Activated CD4-positive, alpha-beta T cell treated with anti-CD3 and anti-CD28 coated beads, Interleukin-2, amount 50 U/mL, for 16 hours (primary cell): ENCODE results near the gene CATSPERZ.
"Not testable (repeated sequence)": the region's sequence is repeated elsewhere in the genome, so short reads cannot be mapped to it uniquely, and the experiment has no call there.

Source experiments
- DNase-seq: peaks from one replicate; pipeline ENCODE4 v3.0.0-alpha.2; 2020

Gene CATSPERZ

DNA sequence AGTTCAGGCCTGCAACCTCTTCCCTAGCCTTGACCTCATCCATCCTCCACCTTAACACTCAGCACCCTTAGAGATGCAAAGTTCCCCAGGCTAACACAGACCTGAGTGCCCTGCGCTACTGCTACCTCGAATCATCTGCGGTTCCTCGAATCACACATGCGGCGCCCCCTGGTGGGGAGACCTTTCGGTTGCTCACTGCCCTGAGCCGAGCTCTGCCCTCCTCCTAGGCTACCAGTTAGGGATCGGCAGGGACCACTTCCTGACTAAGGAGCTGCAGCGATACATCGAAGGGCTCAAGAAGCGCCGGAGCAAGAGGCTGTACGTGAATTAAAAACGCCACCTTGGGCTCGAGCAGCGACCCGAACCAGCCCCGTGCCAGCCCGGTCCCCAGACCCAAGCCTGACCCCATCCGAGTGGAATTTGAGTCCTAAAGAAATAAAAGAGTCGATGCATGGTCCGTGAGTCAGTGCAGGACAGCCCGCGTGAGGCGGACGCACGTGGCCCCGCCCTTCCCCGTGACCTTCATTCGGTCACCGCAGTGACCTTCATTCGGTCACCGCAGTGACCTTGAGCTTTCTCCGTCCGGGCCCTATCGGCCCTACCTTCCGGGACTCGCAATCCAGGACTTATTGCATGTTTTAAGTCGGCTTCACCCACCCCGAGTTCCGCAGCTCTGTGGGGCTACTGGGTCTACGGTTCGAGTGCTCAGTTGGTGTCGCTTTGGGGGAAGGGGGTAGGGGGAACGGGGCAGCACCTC is 4.3 kb downstream of the CATSPERZ start:
- peak; percentile 96 for DNase-seq

DNA sequence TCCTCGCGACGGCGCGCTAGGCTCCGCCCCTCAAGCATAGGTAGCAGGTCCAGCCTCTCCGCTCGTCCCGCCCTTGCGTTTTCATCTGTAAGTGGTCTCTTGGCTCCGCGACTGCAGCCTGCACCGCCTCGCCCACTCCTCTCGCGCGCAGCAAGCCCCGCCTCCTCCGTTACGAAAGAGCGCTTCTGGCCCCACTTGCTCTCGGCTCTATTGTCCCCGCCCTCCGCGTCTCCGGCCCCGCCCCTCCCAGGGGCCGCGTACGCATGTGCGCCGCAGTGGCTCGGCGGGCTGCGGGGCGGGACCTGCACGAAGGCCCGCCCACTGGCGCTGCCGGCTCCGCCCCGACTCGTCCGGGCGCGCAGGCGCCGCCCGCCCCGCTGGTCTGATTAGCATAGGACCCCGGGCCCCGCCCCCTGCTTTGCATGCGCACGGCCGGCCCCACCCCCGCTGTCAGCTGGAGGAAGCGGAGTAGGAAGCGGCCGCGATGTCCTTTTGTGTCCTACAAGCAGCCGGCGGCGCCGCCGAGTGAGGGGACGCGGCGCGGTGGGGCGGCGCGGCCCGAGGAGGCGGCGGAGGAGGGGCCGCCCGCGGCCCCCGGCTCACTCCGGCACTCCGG is 5.0 kb downstream of the CATSPERZ start, which contains the start of gene ESRRA:
ESRRA (plus strand) TSS at position 450 of the 616 bp plus-strand sequence. CDS start 1,656 bp downstream, outside the sequence.
- DNase-seq = peak; percentile 100

DNA sequence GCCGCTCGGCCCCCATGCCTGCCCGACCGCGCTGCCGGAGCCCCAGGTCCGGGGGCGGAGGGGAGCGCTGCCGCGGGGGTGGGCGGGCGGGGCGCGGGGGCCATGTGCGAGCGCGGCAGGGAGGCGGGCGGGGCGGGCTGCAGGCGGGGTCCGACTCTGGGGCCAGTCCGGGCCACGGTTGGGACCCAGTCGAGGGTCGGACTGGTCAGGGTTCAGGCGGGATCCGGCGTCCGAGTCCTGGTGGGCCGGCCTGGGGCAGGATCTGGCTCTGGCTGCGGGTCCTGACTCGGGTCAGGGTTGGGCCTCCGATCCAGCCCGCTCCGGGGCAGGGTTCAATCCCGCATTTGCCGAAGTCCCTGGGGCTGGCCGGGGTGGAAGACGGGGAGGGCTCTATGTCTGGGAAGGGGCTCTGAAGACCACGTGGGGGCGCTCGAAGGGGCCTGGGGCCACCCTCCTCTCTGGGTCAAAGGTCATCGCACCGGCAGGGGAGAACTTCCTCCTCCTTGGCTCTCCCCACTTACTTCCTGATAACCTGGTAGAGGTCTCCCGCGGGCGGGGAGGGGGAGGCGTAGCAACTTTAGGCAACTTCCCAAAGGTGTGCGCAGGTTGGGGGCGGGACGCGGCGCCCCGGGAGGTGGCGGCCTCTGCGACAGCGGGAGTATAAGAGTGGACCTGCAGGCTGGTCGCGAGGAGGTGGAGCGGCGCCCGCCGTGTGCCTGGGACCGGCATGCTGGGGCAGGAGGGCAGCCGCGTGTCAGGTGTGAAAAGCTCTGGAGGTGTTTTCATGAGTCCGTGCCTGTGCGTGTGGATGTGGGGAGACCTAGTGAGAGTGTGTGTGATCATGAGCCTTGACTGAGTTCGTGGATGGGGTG is 5.8 kb downstream of the CATSPERZ start:
- DNase-seq = peak; percentile 87

DNA sequence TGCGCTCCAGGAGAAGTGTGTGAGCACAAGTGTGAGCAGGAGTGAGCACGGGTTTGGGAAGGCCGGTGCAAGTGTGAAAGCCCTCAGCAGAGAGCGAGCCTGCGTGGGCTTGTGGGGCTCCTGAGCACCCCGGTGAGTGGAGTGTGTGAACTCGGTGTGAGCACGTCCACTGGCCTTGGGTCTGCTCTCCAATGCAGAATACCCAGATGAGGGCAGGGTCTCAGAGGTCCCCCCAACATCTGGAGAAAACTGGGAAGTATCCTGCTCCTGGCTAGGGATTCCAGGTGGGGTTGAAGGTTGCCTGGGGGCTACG is 6.4 kb downstream of the CATSPERZ start:
- DNase-seq = no peak

DNA sequence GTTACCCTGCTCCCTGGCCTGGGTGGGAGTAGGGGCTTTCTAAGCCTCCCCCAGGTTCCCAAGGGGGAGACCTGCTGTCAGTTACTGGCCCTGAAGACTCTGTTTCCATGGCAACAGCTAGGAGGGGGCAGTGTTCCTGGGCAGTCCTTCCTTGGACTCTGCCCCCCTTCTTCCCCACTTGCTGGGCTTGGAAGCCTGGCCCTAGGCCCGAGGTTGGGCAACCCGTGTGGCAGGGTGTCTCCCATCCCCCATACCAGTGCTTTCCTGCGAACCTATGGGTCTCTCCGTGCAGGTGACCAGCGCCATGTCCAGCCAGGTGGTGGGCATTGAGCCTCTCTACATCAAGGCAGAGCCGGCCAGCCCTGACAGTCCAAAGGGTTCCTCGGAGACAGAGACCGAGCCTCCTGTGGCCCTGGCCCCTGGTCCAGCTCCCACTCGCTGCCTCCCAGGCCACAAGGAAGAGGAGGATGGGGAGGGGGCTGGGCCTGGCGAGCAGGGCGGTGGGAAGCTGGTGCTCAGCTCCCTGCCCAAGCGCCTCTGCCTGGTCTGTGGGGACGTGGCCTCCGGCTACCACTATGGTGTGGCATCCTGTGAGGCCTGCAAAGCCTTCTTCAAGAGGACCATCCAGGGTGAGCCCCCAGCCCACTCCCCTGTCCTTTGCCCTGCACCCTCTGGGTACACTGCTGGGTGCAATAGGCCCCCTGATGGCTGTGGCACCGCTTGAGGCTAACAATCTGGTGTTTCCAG is 6.9 kb downstream of the CATSPERZ start:
- DNase-seq = no peak

DNA sequence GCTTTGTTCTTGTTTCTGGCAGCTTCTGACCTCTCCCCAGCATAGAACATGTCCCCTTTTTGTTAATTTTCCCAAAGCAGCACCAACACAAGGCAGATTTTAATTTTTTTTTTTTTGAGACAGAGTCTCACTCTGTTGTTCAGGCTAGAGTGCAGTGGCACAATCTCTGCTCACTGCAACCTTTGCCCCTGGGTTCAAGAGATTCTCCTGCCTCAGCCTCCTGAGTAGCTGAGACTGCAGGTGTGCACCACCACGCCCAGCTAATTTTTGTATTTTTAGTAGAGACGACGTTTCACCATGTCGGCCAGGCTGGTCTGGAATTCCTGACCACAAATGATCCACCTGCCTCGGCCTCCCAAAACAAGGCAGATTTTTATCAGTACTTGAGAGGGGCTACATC is 7.6 kb downstream of the CATSPERZ start:
- DNase-seq = not testable (repeated sequence)

DNA sequence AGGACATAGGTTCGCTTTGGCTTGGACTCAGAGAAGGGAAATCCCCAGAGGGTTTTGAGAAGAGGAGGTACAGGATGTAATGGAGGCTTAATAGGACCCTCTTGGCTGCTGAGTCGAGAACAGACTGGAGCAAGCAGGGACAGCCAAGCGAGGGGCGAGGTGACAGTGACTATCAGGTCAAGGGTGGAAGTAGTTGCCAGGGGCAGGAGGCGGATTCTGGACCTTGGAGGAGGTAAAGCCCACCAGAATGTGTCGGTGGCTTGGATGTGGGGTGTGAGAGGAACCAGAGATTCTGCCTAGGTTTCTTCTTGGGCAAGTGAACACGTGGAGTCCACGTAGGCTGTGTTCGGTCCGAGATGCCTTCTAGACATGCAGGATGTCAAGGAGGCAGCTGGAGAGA is 12.8 kb downstream of the CATSPERZ start:
- no peak for DNase-seq

DNA sequence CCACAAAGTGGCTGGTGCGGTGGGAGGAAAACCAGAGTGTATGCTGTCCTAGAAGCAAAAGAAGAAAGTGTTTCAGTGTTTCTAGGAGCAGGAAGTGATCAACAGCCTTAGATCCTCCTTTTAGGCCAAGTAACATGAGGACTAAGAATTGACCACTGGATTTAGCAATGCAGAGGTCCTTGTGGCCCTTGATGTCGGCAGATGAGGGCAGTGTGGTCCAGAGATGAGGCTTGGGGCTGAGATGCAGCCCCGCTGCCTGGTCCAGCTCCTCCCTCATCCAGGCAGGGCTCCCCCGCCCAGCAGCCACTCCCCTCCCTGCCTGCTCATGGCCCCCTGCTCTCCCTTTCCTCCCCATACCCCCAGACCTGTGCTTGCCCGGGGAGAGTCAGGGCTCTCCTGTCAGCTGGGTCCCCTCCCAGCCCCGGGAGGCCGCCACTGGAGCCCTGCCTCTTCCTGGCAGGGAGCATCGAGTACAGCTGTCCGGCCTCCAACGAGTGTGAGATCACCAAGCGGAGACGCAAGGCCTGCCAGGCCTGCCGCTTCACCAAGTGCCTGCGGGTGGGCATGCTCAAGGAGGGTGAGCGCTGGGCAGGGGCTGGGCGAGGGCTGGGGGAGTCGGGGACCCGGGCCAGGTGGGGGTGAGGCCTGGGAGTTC is 13.5 kb downstream of the CATSPERZ start:
- DNase-seq = no peak

DNA sequence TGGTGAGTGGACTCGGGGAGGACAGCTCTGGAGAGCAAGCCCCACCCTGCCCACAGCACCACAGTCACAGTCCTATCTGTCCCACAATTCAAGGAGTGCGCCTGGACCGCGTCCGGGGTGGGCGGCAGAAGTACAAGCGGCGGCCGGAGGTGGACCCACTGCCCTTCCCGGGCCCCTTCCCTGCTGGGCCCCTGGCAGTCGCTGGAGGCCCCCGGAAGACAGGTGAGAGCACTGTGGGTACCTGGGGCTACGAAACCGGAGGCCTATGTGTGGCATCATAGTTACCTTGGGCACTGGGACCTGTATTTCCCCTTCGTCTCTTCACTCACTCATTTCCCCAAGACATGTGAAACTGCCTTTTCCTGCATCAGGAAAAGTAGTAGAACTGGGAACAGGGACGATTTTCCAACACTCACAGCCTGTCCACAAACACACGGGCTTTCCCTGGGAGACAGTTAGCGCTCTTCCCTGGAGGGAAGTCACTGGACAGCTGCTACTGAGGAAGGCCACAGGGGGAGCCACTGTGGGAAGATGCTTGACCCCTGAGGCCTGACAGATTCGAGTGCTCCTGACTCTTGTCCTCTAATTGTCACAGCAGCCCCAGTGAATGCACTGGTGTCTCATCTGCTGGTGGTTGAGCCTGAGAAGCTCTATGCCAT is 14.1 kb downstream of the CATSPERZ start:
- no peak for DNase-seq

DNA sequence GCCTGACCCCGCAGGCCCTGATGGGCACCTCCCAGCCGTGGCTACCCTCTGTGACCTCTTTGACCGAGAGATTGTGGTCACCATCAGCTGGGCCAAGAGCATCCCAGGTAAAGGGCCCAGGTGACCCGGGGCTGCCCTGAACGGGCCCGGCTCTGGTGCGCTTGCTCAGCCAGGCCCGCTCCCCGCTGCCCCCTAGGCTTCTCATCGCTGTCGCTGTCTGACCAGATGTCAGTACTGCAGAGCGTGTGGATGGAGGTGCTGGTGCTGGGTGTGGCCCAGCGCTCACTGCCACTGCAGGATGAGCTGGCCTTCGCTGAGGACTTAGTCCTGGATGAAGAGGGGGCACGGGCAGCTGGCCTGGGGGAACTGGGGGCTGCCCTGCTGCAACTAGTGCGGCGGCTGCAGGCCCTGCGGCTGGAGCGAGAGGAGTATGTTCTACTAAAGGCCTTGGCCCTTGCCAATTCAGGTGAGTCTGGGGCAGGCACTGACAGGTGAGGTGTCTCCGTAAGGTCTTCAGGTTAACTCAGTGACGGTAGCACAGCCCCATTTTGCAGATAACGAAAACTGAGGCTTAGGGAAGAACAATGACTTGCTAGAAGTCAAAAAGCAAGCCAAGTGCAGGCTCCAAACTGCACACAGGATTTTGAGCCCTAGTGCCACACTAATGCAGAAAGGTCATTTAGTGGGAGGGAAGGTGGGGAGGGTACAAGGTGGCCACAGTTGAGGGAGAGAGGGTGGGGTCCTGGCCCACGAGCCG is 14.8 kb downstream of the CATSPERZ start:
- no peak for DNase-seq

DNA sequence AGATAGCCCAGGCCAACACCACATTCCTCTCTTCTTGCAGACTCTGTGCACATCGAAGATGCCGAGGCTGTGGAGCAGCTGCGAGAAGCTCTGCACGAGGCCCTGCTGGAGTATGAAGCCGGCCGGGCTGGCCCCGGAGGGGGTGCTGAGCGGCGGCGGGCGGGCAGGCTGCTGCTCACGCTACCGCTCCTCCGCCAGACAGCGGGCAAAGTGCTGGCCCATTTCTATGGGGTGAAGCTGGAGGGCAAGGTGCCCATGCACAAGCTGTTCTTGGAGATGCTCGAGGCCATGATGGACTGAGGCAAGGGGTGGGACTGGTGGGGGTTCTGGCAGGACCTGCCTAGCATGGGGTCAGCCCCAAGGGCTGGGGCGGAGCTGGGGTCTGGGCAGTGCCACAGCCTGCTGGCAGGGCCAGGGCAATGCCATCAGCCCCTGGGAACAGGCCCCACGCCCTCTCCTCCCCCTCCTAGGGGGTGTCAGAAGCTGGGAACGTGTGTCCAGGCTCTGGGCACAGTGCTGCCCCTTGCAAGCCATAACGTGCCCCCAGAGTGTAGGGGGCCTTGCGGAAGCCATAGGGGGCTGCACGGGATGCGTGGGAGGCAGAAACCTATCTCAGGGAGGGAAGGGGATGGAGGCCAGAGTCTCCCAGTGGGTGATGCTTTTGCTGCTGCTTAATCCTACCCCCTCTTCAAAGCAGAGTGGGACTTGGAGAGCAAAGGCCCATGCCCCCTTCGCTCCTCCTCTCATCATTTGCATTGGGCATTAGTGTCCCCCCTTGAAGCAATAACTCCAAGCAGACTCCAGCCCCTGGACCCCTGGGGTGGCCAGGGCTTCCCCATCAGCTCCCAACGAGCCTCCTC is 15.7 kb downstream of the CATSPERZ start:
- not testable (repeated sequence) for DNase-seq

DNA sequence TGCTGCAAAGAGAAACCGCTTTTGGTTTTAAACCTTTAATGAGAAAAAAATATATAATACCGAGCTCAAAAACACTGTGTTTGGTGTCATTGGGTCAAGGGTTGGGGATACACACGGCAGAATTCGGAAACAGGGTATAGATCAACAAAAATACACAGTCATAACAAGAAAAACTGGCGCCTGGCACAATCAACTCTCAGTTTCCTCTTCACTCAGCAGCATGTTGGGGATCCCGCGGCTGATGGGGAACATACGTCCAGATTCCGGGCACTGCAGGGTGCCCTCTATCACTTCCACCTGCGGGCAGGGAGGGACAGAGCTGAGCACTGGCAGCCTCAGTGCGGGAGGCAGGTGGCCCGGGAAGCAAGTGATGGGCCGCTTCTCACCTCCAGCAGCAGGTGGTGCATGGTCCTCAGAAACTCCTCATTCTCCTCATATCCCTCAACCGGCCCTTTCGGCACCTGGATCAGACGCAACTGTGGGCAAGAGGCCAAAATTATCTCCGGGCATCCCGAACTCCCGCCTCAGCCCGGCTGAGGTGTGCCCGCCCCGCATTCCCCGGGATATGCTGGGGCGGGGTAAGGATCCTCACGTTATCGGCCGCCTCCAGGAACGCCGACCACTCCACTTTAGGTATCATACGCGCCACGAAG is 16.6 kb downstream of the CATSPERZ start:
- peak; percentile 74 for DNase-seq

DNA sequence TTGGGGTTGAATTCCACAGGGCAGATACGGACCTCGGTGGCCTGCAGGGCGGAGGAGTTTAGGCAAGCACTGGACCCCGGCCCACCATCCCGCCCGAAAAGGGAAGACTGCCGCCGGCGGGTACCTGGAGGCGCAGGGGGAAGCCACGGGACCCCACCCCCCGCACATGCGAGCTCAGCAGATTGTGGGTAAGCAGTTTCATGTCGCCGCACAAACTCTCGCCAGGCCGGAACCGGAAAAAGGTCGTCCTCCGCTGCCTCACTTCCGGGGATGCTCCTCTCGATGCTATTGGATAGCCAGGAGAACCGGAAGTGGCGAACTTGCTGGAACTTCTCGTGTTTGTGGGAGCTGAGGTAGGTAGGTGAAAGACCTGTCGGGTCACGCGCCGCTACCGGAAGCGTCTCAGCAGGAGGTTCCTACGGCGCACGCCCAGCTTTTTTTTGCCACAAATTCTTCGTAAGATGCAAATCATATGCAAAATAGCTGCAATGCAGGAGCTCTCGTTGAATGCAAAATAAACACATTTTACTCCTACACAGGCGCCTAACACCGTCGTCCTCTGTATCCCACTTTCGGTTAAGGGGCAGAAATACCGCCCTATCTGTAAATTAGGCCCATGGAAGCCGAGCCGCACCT is 17.3 kb downstream of the CATSPERZ start, which contains the start of gene TRMT112:
TRMT112 (minus strand) TSS at position 235 of the 636 bp plus-strand sequence; CDS start at position 202, 33 bp downstream.
- DNase-seq = peak; percentile 99

DNA sequence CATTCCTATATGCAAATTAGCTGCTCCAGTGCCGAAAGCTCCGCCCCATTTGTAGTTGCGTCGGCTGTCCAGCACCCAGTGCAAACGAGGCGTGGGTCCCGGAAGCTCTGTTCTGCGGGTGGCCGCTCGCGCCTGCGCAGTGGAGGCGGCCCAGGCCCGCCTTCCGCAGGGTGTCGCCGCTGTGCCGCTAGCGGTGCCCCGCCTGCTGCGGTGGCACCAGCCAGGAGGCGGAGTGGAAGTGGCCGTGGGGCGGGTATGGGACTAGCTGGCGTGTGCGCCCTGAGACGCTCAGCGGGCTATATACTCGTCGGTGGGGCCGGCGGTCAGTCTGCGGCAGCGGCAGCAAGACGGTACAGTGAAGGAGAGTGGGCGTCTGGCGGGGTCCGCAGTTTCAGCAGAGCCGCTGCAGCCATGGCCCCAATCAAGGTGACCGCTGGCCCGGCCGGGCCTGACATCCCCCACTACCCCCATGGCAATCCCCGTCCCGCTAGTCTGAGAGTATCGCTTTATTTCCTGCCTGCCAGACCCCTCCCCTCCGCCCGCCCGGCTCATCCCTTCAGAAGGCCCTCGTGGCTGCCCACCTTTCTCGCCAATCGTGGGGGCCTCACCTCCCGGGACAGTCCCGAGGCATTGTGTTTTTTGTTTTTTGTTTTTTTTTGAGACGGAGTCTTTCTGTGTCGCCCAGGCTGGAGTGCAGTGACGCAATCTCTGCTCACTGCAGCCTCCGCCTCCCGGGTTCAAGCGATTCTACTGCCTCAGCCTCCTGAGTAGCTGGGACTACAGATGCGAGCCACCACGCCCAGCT is 18.0 kb downstream of the CATSPERZ start, which contains the start of gene PRDX5:
PRDX5 (plus strand) TSS at position 161 of the 805 bp plus-strand sequence; CDS start at position 256, 95 bp downstream.
- peak; percentile 98 for DNase-seq

DNA sequence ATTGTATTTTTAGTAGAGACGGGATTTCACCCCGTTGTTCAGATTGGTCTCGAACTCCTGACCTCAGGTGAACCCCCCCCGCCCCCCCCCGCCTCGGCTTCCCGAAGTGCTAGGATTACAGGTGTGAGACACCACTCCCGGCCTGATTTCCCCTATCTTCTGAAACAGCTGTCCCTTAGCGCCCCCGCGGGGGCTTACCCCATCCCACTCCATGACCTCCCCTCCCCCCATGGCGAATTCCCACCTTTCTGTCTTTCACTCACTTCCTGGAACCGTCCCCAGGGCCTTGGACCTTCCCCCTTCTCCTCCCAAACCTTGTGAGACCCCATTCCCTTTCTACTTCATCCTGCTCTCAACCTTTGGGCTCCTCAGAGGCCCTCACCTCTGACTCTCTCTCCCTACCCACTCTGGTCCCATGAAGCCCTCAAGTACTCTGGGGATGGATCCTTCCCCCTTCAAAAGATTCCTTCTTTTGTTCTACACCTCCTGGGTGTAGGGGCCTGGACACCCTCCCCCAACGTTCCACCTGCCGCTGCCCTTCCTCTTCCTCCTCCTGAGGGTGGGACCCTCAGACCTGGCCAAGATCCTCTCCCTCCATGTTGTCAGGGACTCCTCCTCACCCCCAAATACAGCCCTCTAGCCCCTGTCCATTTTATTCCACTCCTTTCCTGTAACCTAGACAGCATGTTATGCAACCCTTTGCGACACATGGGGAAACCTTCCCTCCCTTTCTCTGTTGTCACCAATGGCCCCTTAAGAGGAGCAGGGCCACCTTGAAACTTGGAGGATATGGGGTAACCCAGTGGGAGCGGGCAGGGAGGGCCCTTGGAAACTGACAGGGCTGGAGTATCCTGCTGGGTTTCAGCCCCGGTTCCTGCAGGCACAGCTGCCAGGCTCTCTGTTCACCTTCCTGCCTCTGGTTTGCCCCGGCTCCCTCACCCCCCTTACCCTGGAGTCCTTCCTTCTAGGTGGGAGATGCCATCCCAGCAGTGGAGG is 18.9 kb downstream of the CATSPERZ start:
- DNase-seq = no peak

DNA sequence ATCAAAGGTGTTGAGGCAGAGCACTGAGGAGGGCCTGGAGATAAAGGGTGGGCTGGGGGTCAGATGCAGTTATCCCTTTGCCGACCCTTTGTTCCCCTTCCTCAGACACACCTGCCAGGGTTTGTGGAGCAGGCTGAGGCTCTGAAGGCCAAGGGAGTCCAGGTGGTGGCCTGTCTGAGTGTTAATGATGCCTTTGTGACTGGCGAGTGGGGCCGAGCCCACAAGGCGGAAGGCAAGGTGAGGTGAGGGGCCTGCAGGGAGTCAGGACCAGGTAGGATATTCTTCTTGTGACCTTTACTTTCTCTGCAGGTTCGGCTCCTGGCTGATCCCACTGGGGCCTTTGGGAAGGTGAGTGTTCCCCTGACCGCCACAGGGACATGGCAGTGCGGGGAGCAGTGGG is 20.4 kb downstream of the CATSPERZ start:
- DNase-seq = no peak
